IMR-90 (cell line): ENCODE measurements around the gene TMTC2. TPM values are rescaled to one million over a fixed set of nuclear protein-coding genes. Genes with fewer than 3 reads are reported as not detected.

Experiments
- ATAC-seq: fragments of 200-7000 bp; cut with Tn5 transposase; 2 replicates; pipeline ENCODE4 v1.9.1; 2020; ENCODE audit warnings: low read depth, mild to moderate bottlenecking, moderate library complexity
- BruUV-seq: library from RNA; stranded (reverse); fragments of 400-500 nt; replicated peaks from 2 replicates; lab custom pipeline; 2021; lab: Mats Ljungman, UMichigan
- CTCF ChIA-PET: fragments of 300-600 bp; formaldehyde crosslinking; extraction: SDS; loops from one replicate; lab custom pipeline; 2021; ENCODE audit warnings: antibody characterized with exemption; lab: Yijun Ruan, JAX
- POLR2A ChIA-PET: fragments of 300-600 bp; sonication (Branson Sonifier 250); formaldehyde crosslinking; loops from one replicate; lab custom pipeline; 2022; ENCODE audit warnings: antibody characterized with exemption; ENCODE audit not compliant: unreplicated experiment; lab: Charles Lee
- DNase-seq: peaks from one replicate; pipeline ENCODE4 v3.0.0; 2013
- H2AFZ ChIP-seq: replicated peaks from 2 replicates; pipeline ENCODE3; 2013; ENCODE audit warnings: low read length, mild to moderate bottlenecking; ENCODE audit not compliant: poor library complexity
- H2AK5ac ChIP-seq: 2 replicates; pipeline ENCODE4 v1.6.1; 2013; ENCODE audit warnings: low read depth, low read length, inconsistent platforms
- H2AK9ac ChIP-seq: replicated peaks from 2 replicates; pipeline ENCODE3; 2013; ENCODE audit warnings: mild to moderate bottlenecking, low read depth, low read length, moderate library complexity; ENCODE audit not compliant: poor library complexity
- H2BK120ac ChIP-seq: 2 replicates; pipeline ENCODE4 v1.6.1; 2013; ENCODE audit warnings: low read depth, low read length, inconsistent platforms
- H2BK15ac ChIP-seq: 3 replicates; pipeline ENCODE4 v1.6.1; 2013; ENCODE audit warnings: low read depth, low read length, inconsistent platforms
- H2BK20ac ChIP-seq: 2 replicates; pipeline ENCODE4 v1.6.1; 2013; ENCODE audit warnings: low read depth, mild to moderate bottlenecking, inconsistent platforms, low read length, moderate library complexity
- H2BK5ac ChIP-seq: 2 replicates; pipeline ENCODE4 v1.6.1; 2013; ENCODE audit warnings: mild to moderate bottlenecking, low read depth, low read length, inconsistent platforms; ENCODE audit not compliant: poor library complexity, severe bottlenecking
- H3K14ac ChIP-seq: replicated peaks from 2 replicates; pipeline ENCODE4 v1.6.1; 2013; ENCODE audit warnings: low read depth, low read length, inconsistent platforms
- H3K18ac ChIP-seq: 2 replicates; pipeline ENCODE4 v1.6.1; 2013; ENCODE audit warnings: low read depth, low read length, control low read depth
- H3K23ac ChIP-seq: 2 replicates; pipeline ENCODE4 v1.6.1; 2013; ENCODE audit warnings: low read depth, low read length, inconsistent platforms
- H3K27ac ChIP-seq: 2 replicates; pipeline ENCODE4 v1.5.1; 2013; ENCODE audit warnings: mild to moderate bottlenecking, control low read depth, low read length; ENCODE audit not compliant: insufficient read depth
- H3K27me3 ChIP-seq: 2 replicates; pipeline ENCODE4 v1.6.1; 2013; ENCODE audit warnings: low read length; ENCODE audit not compliant: control insufficient read depth, insufficient read depth
- H3K36me3 ChIP-seq: 2 replicates; pipeline ENCODE4 v1.6.1; 2013; ENCODE audit warnings: low read length, mixed read lengths; ENCODE audit not compliant: control insufficient read depth, insufficient read depth
- H3K4ac ChIP-seq: 2 replicates; pipeline ENCODE4 v1.6.1; 2013; ENCODE audit warnings: low read depth, low read length, inconsistent platforms
- H3K4me1 ChIP-seq: 2 replicates; pipeline ENCODE4 v1.6.1; 2013; ENCODE audit warnings: low read length, mixed read lengths; ENCODE audit not compliant: control insufficient read depth, insufficient read depth
- H3K4me2 ChIP-seq: 2 replicates; pipeline ENCODE4 v1.6.1; 2013; ENCODE audit warnings: low read depth, mild to moderate bottlenecking, control low read depth, low read length, moderate library complexity
- H3K4me3 ChIP-seq: 2 replicates; pipeline ENCODE4 v1.5.1; 2013; ENCODE audit warnings: low read depth, mild to moderate bottlenecking, control low read depth, low read length, moderate library complexity; ENCODE audit not compliant: insufficient read depth
- H3K56ac ChIP-seq: 2 replicates; pipeline ENCODE4 v1.6.1; 2013; ENCODE audit warnings: low read length, inconsistent platforms; ENCODE audit not compliant: insufficient read depth; ENCODE audit errors: extremely low read depth
- H3K79me1 ChIP-seq, 2 experiments: 2 replicates each; pipeline ENCODE4 v1.6.1; 2013; ENCODE audit warnings: low read length in 2 of 2, inconsistent platforms in 1 of 2, low read depth in 1 of 2
- H3K9ac ChIP-seq: 2 replicates; pipeline ENCODE4 v1.6.1; 2013; ENCODE audit warnings: low read depth, low read length, control low read depth
- H3K9me1 ChIP-seq: 2 replicates; pipeline ENCODE4 v1.6.1; 2013; ENCODE audit warnings: low read length, inconsistent platforms; ENCODE audit not compliant: insufficient read depth
- H3K9me3 ChIP-seq: 2 replicates; pipeline ENCODE4 v1.6.1; 2013; ENCODE audit warnings: low read length; ENCODE audit not compliant: control insufficient read depth, insufficient read depth
- H4K20me1 ChIP-seq: 2 replicates; pipeline ENCODE4 v1.6.1; 2013; ENCODE audit warnings: low read length, inconsistent platforms; ENCODE audit not compliant: insufficient read depth
- H4K5ac ChIP-seq: 2 replicates; pipeline ENCODE4 v1.6.1; 2013; ENCODE audit warnings: mild to moderate bottlenecking, low read depth, low read length, control low read depth
- H4K8ac ChIP-seq, 2 experiments: 2 replicates each; pipeline ENCODE4 v1.6.1; 2013; ENCODE audit warnings: low read depth in 2 of 2, low read length in 2 of 2, control low read depth in 1 of 2, inconsistent platforms in 1 of 2
- H4K91ac ChIP-seq: 2 replicates; pipeline ENCODE4 v1.6.1; 2013; ENCODE audit warnings: low read depth, low read length, inconsistent platforms; ENCODE audit not compliant: insufficient read depth
- BHLHE40 ChIP-seq: fragments of 150-350 bp; IDR thresholded peaks from 2 replicates; pipeline ENCODE4 v1.6.1; 2016; ENCODE audit warnings: mild to moderate bottlenecking, low read depth, low read length
- CEBPB ChIP-seq: IDR thresholded peaks from 2 replicates; pipeline ENCODE4 v1.6.1; 2012; ENCODE audit warnings: low read depth, low read length, improper control_type of control experiment
- CHD1 ChIP-seq: IDR thresholded peaks from 2 replicates; pipeline ENCODE4 v1.6.1; 2012; ENCODE audit warnings: low read depth, low read length, improper control_type of control experiment
- CTCF ChIP-seq: conservative IDR thresholded peaks from 2 replicates; pipeline ENCODE4 v1.5.1; 2012; ENCODE audit warnings: mild to moderate bottlenecking, low read depth, low read length, improper control_type of control experiment
- ELK1 ChIP-seq: fragments of 150-350 bp; IDR thresholded peaks from 2 replicates; pipeline ENCODE4 v1.6.1; 2016; ENCODE audit warnings: low read depth, mild to moderate bottlenecking, low read length, moderate library complexity, borderline replicate concordance
- FOS ChIP-seq: fragments of 150-350 bp; IDR thresholded peaks from 2 replicates; pipeline ENCODE4 v1.6.1; 2016; ENCODE audit warnings: low read depth, low read length
- MAFK ChIP-seq: IDR thresholded peaks from 2 replicates; pipeline ENCODE4 v1.6.1; 2012; ENCODE audit warnings: low read depth, low read length, improper control_type of control experiment
- MAZ ChIP-seq: IDR thresholded peaks from 2 replicates; pipeline ENCODE4 v1.6.1; 2012; ENCODE audit warnings: low read depth, mild to moderate bottlenecking, low read length, improper control_type of control experiment, moderate library complexity, borderline replicate concordance
- MXI1 ChIP-seq: IDR thresholded peaks from 2 replicates; pipeline ENCODE4 v1.6.1; 2012; ENCODE audit warnings: low read depth, mild to moderate bottlenecking, low read length, moderate library complexity, borderline replicate concordance
- NFE2L2 ChIP-seq: fragments of 150-350 bp; IDR thresholded peaks from 2 replicates; pipeline ENCODE4 v1.6.1; 2016; ENCODE audit warnings: low read depth, mild to moderate bottlenecking, low read length
- POLR2A ChIP-seq: IDR thresholded peaks from 2 replicates; pipeline ENCODE4 v1.6.1; 2012; ENCODE audit warnings: mild to moderate bottlenecking, low read depth, low read length
- RAD21 ChIP-seq: IDR thresholded peaks from 2 replicates; pipeline ENCODE4 v1.6.1; 2012; ENCODE audit warnings: low read length, improper control_type of control experiment
- RCOR1 ChIP-seq: IDR thresholded peaks from 2 replicates; pipeline ENCODE4 v1.6.1; 2012; ENCODE audit warnings: mild to moderate bottlenecking, low read length, improper control_type of control experiment; ENCODE audit not compliant: insufficient replicate concordance
- RFX5 ChIP-seq: IDR thresholded peaks from 2 replicates; pipeline ENCODE4 v1.8.0; 2012; ENCODE audit warnings: low read depth, mild to moderate bottlenecking, low read length, moderate library complexity
- SMC3 ChIP-seq: fragments of 150-350 bp; IDR thresholded peaks from 2 replicates; pipeline ENCODE4 v1.6.1; 2016; ENCODE audit warnings: low read depth, mild to moderate bottlenecking, antibody characterized with exemption, low read length, moderate library complexity
- USF2 ChIP-seq: fragments of 150-350 bp; IDR thresholded peaks from 2 replicates; pipeline ENCODE4 v1.6.1; 2017; ENCODE audit warnings: mild to moderate bottlenecking, antibody characterized with exemption, low read length, low read depth
- WGBS, 2 experiments: methylation state at CpG; one replicate each; pipeline versions ENCODE4 v1.1.5 to v1.1.7; 2013; ENCODE audit warnings: missing lambda C conversion rate in 2 of 2; ENCODE audit not compliant: insufficient read length in 1 of 2; ENCODE audit errors: extremely low coverage in 2 of 2; 5-methylcytosine and 5-hydroxymethylcytosine counted together
- dilution Hi-C: fragments of 300-500 bp; cut with HindIII; formaldehyde crosslinking; loops from one replicate; pipeline ENCODE4 v1.14.3; 2018; ENCODE audit warnings: low sequenced_read_pairs; ENCODE audit not compliant: unreplicated experiment
- in situ Hi-C: fragments of 300-500 bp; cut with MboI; formaldehyde crosslinking; loops from 3 replicates; pipeline ENCODE4 v1.14.3; 2019; ENCODE audit warnings: low sequenced_read_pairs, inconsistent platforms, mixed read lengths
- intact Hi-C: fragments of 100-400 bp; cut with micrococcal nuclease; formaldehyde crosslinking; loops from 2 replicates; pipeline ENCODE4 v1.10.0; 2022
- polyA plus RNA-seq, 3 experiments: library from polyadenylated mRNA; depleted of rRNA; stranded (reverse); fragments of >200 nt; gene quantifications; 2 replicates each; pipeline ENCODE4 v1.2.3, GENCODE V29; 2012; ENCODE audit warnings: low replicate concordance in 1 of 3
- total RNA-seq: library from RNA; depleted of rRNA; stranded (reverse); fragments of >200 nt; gene quantifications from 2 replicates; pipeline ENCODE4 v1.2.3, GENCODE V29; 2012

The TMTC2 gene
- total and polyA plus RNA-seq, 2 of the 4 experiments (the other 2 are of a cell fraction): 0.56 to 1.4 TPM

- TF ChIP-seq MXI1: no peak
- TF ChIP-seq RFX5: no peak
- no peak for TF ChIP-seq SMC3
- no peak for TF ChIP-seq CEBPB
- no peak for TF ChIP-seq USF2
- TF ChIP-seq RCOR1: no peak
- no peak for TF ChIP-seq POLR2A
- no peak for TF ChIP-seq CHD1
- TF ChIP-seq NFE2L2: no peak
- TF ChIP-seq CTCF: no peak
- no peak for TF ChIP-seq MAZ
- TF ChIP-seq ELK1: no peak
- no peak for TF ChIP-seq FOS
- no peak for TF ChIP-seq MAFK
- no peak for TF ChIP-seq BHLHE40
- no peak for TF ChIP-seq RAD21
- dilution Hi-C loops: no loop called here
- POLR2A ChIA-PET: no interaction called here
These were observed 60.0 kb downstream of the TMTC2 start for GRCh38 chr12:82746668-82747067.

More at GRCh38 chr12:82746668-82747067, 60.0 kb downstream of the TMTC2 start:
- H4K91ac ChIP-seq: no peak overlapping the region
- no peak overlapping the region for H3K4ac ChIP-seq
- no peak overlapping the region for H2BK5ac ChIP-seq
- H3K27me3 ChIP-seq: no peaks in the 10 kb centered on the region
- no peaks in the 10 kb centered on the region for H3K36me3 ChIP-seq
- H3K14ac ChIP-seq: no peak overlapping the region
- H3K4me3 ChIP-seq: no peak overlapping the region
- H2BK15ac ChIP-seq: no peak overlapping the region
- no peak overlapping the region for H2AFZ ChIP-seq
- no CpG with 5 or more reads among the region's 2 CpGs for WGBS, 2 experiments
- no peak overlapping the region for H3K4me2 ChIP-seq
- BruUV-seq: no TSS peak
- no peak overlapping the region for H3K56ac ChIP-seq
- H3K4me1 ChIP-seq: no peaks in the 10 kb centered on the region
- H3K79me1 ChIP-seq: no peaks in the 10 kb centered on the region
- ATAC-seq (no peak), DNase-seq (no peak)
- no peak overlapping the region for H2BK120ac ChIP-seq
- no peaks in the 10 kb centered on the region for H3K9me1 ChIP-seq
- H4K20me1 ChIP-seq: no peaks in the 10 kb centered on the region
- CTCF ChIA-PET: no interaction called here
- H2AK5ac ChIP-seq: no peak overlapping the region
- no peak overlapping the region for H4K8ac ChIP-seq
- H2AK9ac ChIP-seq: no peak overlapping the region
- H3K18ac ChIP-seq: no peak overlapping the region
- H3K23ac ChIP-seq: no peak overlapping the region
- H2BK20ac ChIP-seq: no peak overlapping the region
- in situ Hi-C loops: no loop called here
- H3K9me3 ChIP-seq: no peaks in the 10 kb centered on the region
- H4K5ac ChIP-seq: no peak overlapping the region
- no peak overlapping the region for H3K9ac ChIP-seq
- no peak overlapping the region for H3K27ac ChIP-seq
- intact Hi-C loops: no loop called here
